Activated CD8-positive, alpha-beta T cell treated with anti-CD3 and anti-CD28 coated beads for 36 hours (primary cell): Measurements from ENCODE around the gene MMRN1. TPM values are rescaled to one million over a fixed set of nuclear protein-coding genes. Genes with fewer than 3 reads are reported as not detected.

Experiments
- ATAC-seq: fragments of 200-7000 bp; cut with Tn5 transposase; one replicate; pipeline ENCODE4 v1.10.0; 2021; ENCODE audit warnings: mild to moderate bottlenecking, moderate library complexity
- CTCF ChIA-PET: fragments of 350-600 bp; sonication (Branson Sonifier 250); formaldehyde crosslinking; loops from one replicate; lab custom pipeline; 2021; ENCODE audit warnings: antibody characterized with exemption; lab: Charles Lee
- POLR2A ChIA-PET: fragments of 350-600 bp; sonication (Branson Sonifier 250); formaldehyde crosslinking; loops from one replicate; lab custom pipeline; 2021; ENCODE audit warnings: antibody characterized with exemption; lab: Charles Lee
- DNase-seq: peaks from one replicate; pipeline ENCODE4 v3.0.0-alpha.2; 2020
- H3K27ac Mint-ChIP-seq: one replicate; pipeline ENCODE4 v1.8.0; 2021; ENCODE audit warnings: mild to moderate bottlenecking, mixed read lengths
- H3K27me3 Mint-ChIP-seq: one replicate; pipeline ENCODE4 v1.8.0; 2021; ENCODE audit warnings: mixed read lengths
- H3K36me3 Mint-ChIP-seq: one replicate; pipeline ENCODE4 v1.8.0; 2021; ENCODE audit warnings: low read depth, mixed read lengths
- H3K4me1 Mint-ChIP-seq: one replicate; pipeline ENCODE4 v1.8.0; 2021; ENCODE audit warnings: low read depth, mixed read lengths
- H3K4me3 Mint-ChIP-seq: one replicate; pipeline ENCODE4 v1.8.0; 2021; ENCODE audit warnings: mild to moderate bottlenecking, moderate library complexity, mixed read lengths
- H3K9me3 Mint-ChIP-seq: one replicate; pipeline ENCODE4 v1.8.0; 2021; ENCODE audit warnings: mixed read lengths
- intact Hi-C: fragments of 100-400 bp; cut with micrococcal nuclease; formaldehyde crosslinking; loops from one replicate; pipeline ENCODE4 v1.10.0; 2022
- total RNA-seq, 2 experiments: library from RNA; stranded (reverse); gene quantifications; one replicate each; pipeline ENCODE4 v1.2.3, GENCODE V29; 2021
- TF ChIP-seq, protein P1 (sequence below): fragments of 200-600 bp; IDR thresholded peaks from one replicate; pipeline ENCODE4 v1.8.0; 2022; ENCODE audit warnings: antibody characterized with exemption, mild to moderate bottlenecking

The MMRN1 gene
- total RNA-seq, 2 experiments from 2014 or later = not detected

DNA sequence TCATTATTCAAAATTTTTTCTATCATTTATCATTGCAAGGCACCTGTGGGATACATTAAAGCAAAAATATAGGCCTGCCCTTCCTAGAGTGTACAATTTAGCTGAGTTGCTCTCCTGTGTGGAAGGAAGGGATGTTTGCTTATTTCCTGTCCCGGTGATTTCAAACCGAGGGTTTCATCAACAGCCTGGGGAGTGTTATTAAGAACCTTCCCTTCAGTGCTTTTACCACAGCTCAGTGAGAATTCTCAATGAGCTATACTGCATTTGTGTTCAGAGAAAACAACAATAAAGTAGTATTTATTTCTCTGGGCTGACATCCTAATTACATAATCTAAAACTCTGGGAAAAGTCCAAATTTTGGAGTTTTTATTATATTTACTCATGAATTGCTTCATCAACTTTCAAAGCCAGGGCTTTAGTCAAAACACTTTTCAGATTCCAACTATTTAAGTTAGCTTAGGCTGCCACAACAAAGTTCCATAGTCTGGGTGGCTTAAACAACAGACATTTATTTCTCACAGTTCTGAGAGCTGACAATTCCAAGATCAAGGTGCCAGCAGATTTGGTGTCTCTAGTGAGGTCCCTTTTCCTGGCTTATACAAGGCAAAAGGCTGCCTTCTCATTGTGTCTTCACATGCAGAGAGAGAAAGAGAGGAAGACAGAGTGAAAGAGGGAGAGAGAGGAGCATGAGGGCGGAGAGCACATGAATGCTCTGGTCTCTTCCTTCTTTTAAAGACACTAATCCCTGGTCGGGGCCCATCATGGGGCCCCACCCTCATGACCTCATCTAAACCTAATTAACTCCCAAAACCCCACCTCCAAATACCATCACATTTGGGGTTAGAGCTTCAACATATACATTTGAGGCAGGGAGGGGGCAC is 62.6 kb downstream of the MMRN1 start:
- Mint-ChIP-seq H3K27me3 (peaks cover 2% of the 10 kb centered on the region), H3K9me3 (no peaks in the 10 kb centered on the region), H3K4me3 (no peak overlapping the region), H3K36me3 (no peaks in the 10 kb centered on the region), H3K27ac (no peak overlapping the region), H3K4me1 (no peaks in the 10 kb centered on the region)
- DNase-seq (no peak), ATAC-seq (no peak)
- CTCF ChIA-PET = no interaction called here
- intact Hi-C loops = no loop called here
- POLR2A ChIA-PET = no interaction called here
- TF ChIP-seq, protein P1, sequence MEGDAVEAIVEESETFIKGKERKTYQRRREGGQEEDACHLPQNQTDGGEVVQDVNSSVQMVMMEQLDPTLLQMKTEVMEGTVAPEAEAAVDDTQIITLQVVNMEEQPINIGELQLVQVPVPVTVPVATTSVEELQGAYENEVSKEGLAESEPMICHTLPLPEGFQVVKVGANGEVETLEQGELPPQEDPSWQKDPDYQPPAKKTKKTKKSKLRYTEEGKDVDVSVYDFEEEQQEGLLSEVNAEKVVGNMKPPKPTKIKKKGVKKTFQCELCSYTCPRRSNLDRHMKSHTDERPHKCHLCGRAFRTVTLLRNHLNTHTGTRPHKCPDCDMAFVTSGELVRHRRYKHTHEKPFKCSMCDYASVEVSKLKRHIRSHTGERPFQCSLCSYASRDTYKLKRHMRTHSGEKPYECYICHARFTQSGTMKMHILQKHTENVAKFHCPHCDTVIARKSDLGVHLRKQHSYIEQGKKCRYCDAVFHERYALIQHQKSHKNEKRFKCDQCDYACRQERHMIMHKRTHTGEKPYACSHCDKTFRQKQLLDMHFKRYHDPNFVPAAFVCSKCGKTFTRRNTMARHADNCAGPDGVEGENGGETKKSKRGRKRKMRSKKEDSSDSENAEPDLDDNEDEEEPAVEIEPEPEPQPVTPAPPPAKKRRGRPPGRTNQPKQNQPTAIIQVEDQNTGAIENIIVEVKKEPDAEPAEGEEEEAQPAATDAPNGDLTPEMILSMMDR = no peak

DNA sequence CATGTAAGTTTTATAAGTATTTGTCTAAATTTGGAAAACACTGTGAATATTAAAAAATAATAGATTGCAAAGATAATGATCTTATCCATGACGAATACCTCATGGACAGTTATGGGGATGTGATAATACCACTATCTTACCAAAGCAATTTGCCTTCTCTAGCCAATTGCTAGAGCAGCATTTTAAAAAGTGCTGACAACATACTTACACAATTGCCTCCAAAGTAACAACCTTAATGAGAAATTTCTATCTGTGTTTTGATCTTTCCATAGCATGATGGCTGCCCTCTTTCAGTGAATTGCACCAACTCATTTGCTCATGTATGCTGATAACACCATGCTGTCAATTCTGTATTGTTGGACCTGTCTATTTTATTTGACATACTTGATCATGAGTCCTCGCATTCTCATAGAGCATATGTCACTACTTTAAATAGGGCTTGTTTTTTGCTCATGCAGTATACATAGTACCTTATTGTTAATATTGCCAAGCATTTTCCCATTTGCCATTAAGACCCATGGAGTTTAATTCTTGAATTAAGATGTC is 87.2 kb downstream of the MMRN1 start:
- H3K4me3 Mint-ChIP-seq = no peak overlapping the region
- intact Hi-C loops = no loop called here
- DNase-seq (no peak), ATAC-seq (no peak)
- TF ChIP-seq, protein P1 = no peak
- H3K9me3 Mint-ChIP-seq = no peaks in the 10 kb centered on the region
- H3K36me3 Mint-ChIP-seq = no peaks in the 10 kb centered on the region
- H3K27ac Mint-ChIP-seq = no peak overlapping the region
- CTCF ChIA-PET = no interaction called here
- no peaks in the 10 kb centered on the region for H3K4me1 Mint-ChIP-seq
- peaks cover 1% of the 10 kb centered on the region for H3K27me3 Mint-ChIP-seq
- POLR2A ChIA-PET = no interaction called here

DNA sequence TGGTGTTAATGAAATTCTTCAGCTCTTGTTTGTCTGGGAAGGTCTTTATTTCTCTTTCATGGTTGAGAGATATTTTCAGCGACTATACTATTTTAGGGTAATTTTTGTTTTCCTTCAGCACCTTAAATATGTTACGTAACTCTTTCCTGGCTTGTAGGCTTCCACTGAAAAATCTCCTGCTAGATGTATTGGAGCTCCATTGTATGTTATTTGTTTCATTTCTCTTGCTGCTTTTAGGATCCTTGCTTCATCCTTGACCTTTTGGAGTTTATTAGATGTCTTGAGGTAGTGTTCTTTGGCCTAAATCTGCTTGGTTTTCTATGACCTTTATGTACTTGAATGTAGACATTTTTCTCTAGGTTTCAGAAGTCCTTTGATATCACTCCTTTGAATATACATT is 93.6 kb downstream of the MMRN1 start:
- Mint-ChIP-seq H3K4me3 (no peak overlapping the region), H3K36me3 (no peaks in the 10 kb centered on the region), H3K9me3 (no peaks in the 10 kb centered on the region), H3K27ac (no peak overlapping the region), H3K4me1 (no peaks in the 10 kb centered on the region), H3K27me3 (peaks cover 7% of the 10 kb centered on the region)
- intact Hi-C loops = no loop called here
- ATAC-seq (no peak), DNase-seq (no peak)
- ChIA-PET POLR2A (no interaction called here), CTCF (no interaction called here)
- TF ChIP-seq, protein P1 = no peak

DNA sequence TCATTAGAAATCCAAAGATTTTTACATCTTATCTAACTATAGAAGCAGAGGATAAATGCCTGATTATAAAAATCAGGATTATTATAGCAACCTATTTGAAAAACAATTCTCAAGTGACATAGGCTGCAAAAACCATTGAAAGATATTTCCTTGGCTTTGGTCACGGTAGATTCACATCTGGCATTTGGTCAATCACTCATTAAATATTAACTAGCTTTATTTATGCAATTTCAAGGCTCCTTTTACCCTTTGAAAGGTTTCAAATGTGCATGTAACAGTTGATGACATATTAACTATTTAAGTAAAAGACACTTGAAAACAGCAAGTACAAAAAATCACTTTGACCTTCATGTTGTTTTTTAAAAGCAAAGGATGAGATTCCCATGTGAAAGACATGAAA is 98.1 kb downstream of the MMRN1 start:
- TF ChIP-seq, protein P1 = no peak
- Mint-ChIP-seq H3K36me3 (no peaks in the 10 kb centered on the region), H3K4me1 (no peaks in the 10 kb centered on the region), H3K27ac (no peak overlapping the region), H3K27me3 (peaks cover 22% of the 10 kb centered on the region), H3K4me3 (no peak overlapping the region), H3K9me3 (no peaks in the 10 kb centered on the region)
- intact Hi-C loops = no loop called here
- DNase-seq (no peak), ATAC-seq (no peak)
- ChIA-PET POLR2A (no interaction called here), CTCF (no interaction called here)

DNA sequence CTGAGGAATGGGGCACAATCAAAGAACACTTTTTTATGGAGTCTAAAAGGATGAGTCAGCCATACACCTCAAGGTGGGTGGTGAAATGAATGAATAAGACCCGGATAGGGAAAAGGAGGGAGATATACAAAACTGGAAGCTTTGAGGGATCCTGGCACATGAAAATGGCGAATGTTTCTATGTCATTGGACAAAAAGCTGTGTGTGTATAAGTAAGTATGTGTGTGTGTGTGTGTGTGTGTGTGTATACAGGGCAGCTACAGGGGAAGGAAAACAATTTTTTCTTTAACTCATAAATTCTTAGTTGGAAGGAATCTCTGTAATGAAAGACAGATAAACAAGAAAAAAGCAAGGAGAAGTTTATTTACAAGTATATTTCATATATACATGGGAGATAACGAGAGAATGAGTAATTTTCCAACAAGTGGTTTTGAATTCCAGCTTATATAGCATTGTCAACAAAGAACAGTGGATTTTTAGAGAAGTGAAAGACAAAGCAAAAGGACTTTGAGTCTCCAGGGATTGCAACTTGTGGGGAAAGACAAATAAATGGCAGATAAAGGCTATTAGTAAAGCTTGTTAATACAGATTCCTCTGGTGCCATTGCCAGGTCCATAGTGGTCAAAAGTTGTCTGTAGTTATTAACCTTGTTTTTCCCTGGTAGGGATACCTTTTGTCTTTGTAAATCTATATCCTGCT is 99.7 kb downstream of the MMRN1 start:
- intact Hi-C loops = no loop called here
- no peaks in the 10 kb centered on the region for H3K4me1 Mint-ChIP-seq
- ATAC-seq (no peak), DNase-seq (no peak)
- peaks cover 22% of the 10 kb centered on the region for H3K27me3 Mint-ChIP-seq
- no peak overlapping the region for H3K27ac Mint-ChIP-seq
- H3K4me3 Mint-ChIP-seq = no peak overlapping the region
- TF ChIP-seq, protein P1 = no peak
- POLR2A ChIA-PET = interaction anchor here (0.7 kb wide), 1 partner anchor 97 kb away, joined by 4 read pairs; no protein-coding TSS in a partner anchor
- H3K9me3 Mint-ChIP-seq = no peaks in the 10 kb centered on the region
- CTCF ChIA-PET = no interaction called here
- no peaks in the 10 kb centered on the region for H3K36me3 Mint-ChIP-seq
